SH-SY5Y (cell line): ENCODE data around the gene PSMC4.

Experiments used
- GATA2 ChIP-seq: IDR thresholded peaks from 2 replicates; pipeline ENCODE4 v1.6.1; 2011; ENCODE audit warnings: mild to moderate bottlenecking, low read depth, low read length
- GATA3 ChIP-seq: IDR thresholded peaks from 2 replicates; pipeline ENCODE4 v1.6.1; 2011; ENCODE audit warnings: low read depth, mild to moderate bottlenecking, low read length, moderate library complexity

- TF ChIP-seq GATA2 (no peak), GATA3 (no peak)
These were observed 43.0 kb downstream of the PSMC4 start for GRCh38 chr19:40013991-40014390.
